ENCODE data around the gene PLPPR3.

Gene PLPPR3

DNA sequence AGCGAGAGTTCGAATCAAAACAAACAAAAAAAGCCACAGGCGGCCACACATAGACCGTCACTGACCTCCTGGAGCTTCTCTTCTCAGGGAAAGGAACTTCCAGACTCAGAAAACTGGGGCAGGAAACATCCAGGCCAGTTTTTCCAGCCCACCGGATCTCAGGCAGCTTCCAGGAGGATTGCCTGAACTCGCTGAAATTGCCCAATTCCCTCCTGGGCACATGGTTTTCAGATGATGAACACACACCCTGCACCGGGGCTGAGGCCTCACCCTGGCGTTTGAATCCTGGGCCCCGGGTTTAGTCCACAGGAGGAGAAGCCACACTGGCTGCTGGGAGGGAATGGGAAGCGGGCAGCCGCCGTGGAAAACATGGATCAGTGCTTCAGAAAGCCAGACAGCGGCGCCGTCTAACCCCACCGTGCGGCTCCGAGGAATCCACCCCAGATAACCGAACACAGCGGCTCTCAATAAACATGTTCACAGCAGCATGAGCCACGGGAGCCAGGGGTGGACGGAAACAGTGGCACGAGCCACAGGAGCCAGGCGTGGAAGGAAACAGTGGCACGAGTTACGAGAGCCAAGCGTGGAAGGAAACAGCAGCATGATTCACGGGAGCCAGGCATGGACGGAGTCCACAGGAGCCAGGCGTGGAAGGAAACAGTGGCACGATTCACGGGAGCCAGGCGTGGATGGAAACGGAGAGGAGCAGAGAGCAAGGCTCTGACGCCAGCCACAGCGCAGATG is 42.7 kb downstream of the PLPPR3 start:
- Histone ChIP-seq H3K4me3 (no peak overlapping the region), H3K27ac (no peak overlapping the region), H4K20me1 (no peaks in the 10 kb centered on the region), H3K9me3 (no peaks in the 10 kb centered on the region), H3K36me3 (no peaks in the 10 kb centered on the region), H3K9ac (no peak overlapping the region), H3K4me1 (no peaks in the 10 kb centered on the region), H3K27me3 (no peaks in the 10 kb centered on the region), H3K4me2 (no peak overlapping the region)
- TF ChIP-seq Cebpa-rat (IDR thresholded peaks at IDR 0.05) = no peak

GRCh38 chr19:776549-776948 is 45.2 kb downstream of the PLPPR3 start:
- H3K9me3 ChIP-seq = no peaks in the 10 kb centered on the region
- no peak overlapping the region for H3K27ac ChIP-seq
- H3K4me1 ChIP-seq = peaks cover 8% of the 10 kb centered on the region
- no peaks in the 10 kb centered on the region for H4K20me1 ChIP-seq
- H3K27me3 ChIP-seq = no peaks in the 10 kb centered on the region
- no peak for TF ChIP-seq Cebpa-rat (IDR thresholded peaks at IDR 0.05)
- H3K4me3 ChIP-seq = no peak overlapping the region
- no peak overlapping the region for H3K9ac ChIP-seq
- H3K36me3 ChIP-seq = no peaks in the 10 kb centered on the region
- no peak overlapping the region for H3K4me2 ChIP-seq

GRCh38 chr19:772730-773436 is 48.9 kb downstream of the PLPPR3 start:
- Histone ChIP-seq H3K36me3 (no peaks in the 10 kb centered on the region), H4K20me1 (no peaks in the 10 kb centered on the region), H3K27ac (no peak overlapping the region), H3K4me3 (no peak overlapping the region), H3K9me3 (no peaks in the 10 kb centered on the region), H3K27me3 (peaks cover 11% of the 10 kb centered on the region; the same call in 1 of the 2 replicates), H3K4me1 (peaks cover 17% of the 10 kb centered on the region), H3K4me2 (peak overlapping the region; percentile 39), H3K9ac (no peak overlapping the region)
- TF ChIP-seq Cebpa-rat (IDR thresholded peaks at IDR 0.05) = no peak

DNA sequence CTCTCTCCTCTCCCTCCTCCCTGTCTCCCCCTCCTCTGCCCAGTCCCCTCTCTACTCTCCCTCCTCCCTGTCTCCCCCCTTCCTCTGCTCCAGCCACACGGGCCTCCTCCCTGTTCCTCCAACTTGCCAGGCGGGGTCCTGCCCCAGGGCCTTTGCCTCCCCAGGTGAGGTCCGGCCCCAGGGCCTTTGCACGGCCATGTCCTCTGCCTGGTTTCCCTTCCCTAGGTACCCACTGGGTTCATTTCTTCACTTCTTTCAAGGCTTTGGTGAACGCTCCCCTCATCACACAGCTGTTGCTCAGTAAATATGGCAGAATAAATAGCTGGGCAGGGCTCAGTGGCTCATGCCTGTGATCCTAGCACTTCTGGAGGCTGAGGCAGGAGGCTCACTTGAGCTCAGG is 49.7 kb downstream of the PLPPR3 start:
- Histone ChIP-seq H3K27me3 (peaks cover 11% of the 10 kb centered on the region; the same call in 1 of the 2 replicates), H3K27ac (no peak overlapping the region), H3K4me3 (no peak overlapping the region), H3K4me1 (peaks cover 17% of the 10 kb centered on the region), H4K20me1 (no peaks in the 10 kb centered on the region), H3K9me3 (no peaks in the 10 kb centered on the region), H3K9ac (no peak overlapping the region), H3K4me2 (no peak overlapping the region), H3K36me3 (no peaks in the 10 kb centered on the region)
- TF ChIP-seq Cebpa-rat (IDR thresholded peaks at IDR 0.05) = no peak

- H4K20me1 ChIP-seq = no peaks in the 10 kb centered on the region
- no peak for TF ChIP-seq Cebpa-rat (IDR thresholded peaks at IDR 0.05)
Observed at GRCh38 chr19:771332-771785, 50.4 kb downstream of the PLPPR3 start.

GRCh38 chr19:769616-770015 is 52.1 kb downstream of the PLPPR3 start:
- no peak overlapping the region for H3K9ac ChIP-seq
- H3K27ac ChIP-seq = no peak overlapping the region
- H3K36me3 ChIP-seq = no peaks in the 10 kb centered on the region
- no peaks in the 10 kb centered on the region for H4K20me1 ChIP-seq
- no peak overlapping the region for H3K4me3 ChIP-seq
- peaks cover 17% of the 10 kb centered on the region for H3K4me1 ChIP-seq
- H3K9me3 ChIP-seq = no peaks in the 10 kb centered on the region
- TF ChIP-seq Cebpa-rat (IDR thresholded peaks at IDR 0.05) = no peak
- H3K4me2 ChIP-seq = no peak overlapping the region
- peaks cover 11% of the 10 kb centered on the region; the same call in 1 of the 2 replicates for H3K27me3 ChIP-seq

More at GRCh38 chr19:771332-771785, 50.4 kb downstream of the PLPPR3 start:
- Histone ChIP-seq H3K4me2 (no peak overlapping the region), H3K36me3 (no peaks in the 10 kb centered on the region), H3K4me1 (peaks cover 17% of the 10 kb centered on the region), H3K9me3 (no peaks in the 10 kb centered on the region), H3K27ac (no peak overlapping the region), H3K4me3 (no peak overlapping the region), H3K27me3 (peaks cover 11% of the 10 kb centered on the region; the same call in 1 of the 2 replicates), H3K9ac (no peak overlapping the region)

DNA sequence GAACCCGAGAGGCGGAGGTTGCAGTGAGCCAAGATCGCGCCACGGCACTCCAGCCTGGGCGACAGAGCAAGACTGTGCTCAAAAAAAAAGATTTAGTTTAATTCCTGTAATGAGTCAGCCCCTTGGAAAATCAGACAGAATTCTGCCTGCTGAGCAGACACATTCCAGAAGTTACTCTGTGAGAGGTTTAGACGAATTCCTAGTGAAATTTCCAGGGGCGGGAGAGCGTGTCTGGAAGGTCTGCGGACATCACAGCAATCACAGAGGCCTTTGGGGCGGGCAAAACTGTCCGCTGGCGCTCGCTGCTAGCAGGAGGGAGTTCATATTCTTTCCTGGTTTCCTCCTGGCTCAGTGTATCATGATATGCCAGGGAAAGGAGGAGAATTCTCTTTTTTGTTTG is 53.3 kb downstream of the PLPPR3 start:
- peaks cover 25% of the 10 kb centered on the region for H3K4me1 ChIP-seq
- no peaks in the 10 kb centered on the region for H3K9me3 ChIP-seq
- no peak for TF ChIP-seq Cebpa-rat (IDR thresholded peaks at IDR 0.05)
- H3K27ac ChIP-seq = no peak overlapping the region
- no peak overlapping the region for H3K9ac ChIP-seq
- H3K4me3 ChIP-seq = no peak overlapping the region
- no peaks in the 10 kb centered on the region for H3K36me3 ChIP-seq
- no peaks in the 10 kb centered on the region for H4K20me1 ChIP-seq
- H3K4me2 ChIP-seq = no peak overlapping the region
- H3K27me3 ChIP-seq = peaks cover 11% of the 10 kb centered on the region; the same call in 1 of the 2 replicates

GRCh38 chr19:765179-765738 is 56.5 kb downstream of the PLPPR3 start:
- Histone ChIP-seq H3K9me3 (peaks cover 13% of the 10 kb centered on the region), H3K9ac (no peak overlapping the region), H3K27me3 (peaks cover under 1% of the 10 kb centered on the region; the same call in 1 of the 2 replicates), H3K4me3 (no peak overlapping the region), H3K27ac (no peak overlapping the region), H3K36me3 (no peaks in the 10 kb centered on the region), H3K4me2 (no peak overlapping the region), H4K20me1 (no peaks in the 10 kb centered on the region), H3K4me1 (peaks cover 8% of the 10 kb centered on the region)
- no peak for TF ChIP-seq Cebpa-rat (IDR thresholded peaks at IDR 0.05)

DNA sequence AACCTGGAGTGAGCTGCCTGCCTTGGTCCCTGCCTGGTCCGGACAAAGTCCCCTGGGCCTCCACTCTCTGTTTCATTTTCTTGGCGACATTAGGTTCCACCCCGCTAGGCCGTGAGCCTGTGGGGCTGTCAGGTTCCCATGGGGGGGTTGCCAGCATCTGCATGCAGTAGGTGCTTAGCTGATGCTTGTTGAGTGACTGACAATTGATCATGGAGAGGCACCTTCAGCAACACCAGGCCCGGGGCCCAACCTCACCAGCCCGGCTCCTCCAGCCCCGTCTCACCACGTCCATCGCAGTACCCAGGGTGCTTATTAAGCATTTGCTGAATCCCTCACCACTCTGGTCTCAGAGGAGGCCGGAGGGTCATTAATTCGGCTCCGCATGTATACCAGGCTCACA is 57.5 kb downstream of the PLPPR3 start:
- no peak for TF ChIP-seq Cebpa-rat (IDR thresholded peaks at IDR 0.05)
- Histone ChIP-seq H3K9me3 (peaks cover 20% of the 10 kb centered on the region), H3K27ac (no peak overlapping the region), H4K20me1 (no peaks in the 10 kb centered on the region), H3K9ac (no peak overlapping the region), H3K4me3 (no peak overlapping the region), H3K4me2 (0 out of 2 replicates have a peak overlapping the region, but pooled peaks have one; percentile 21), H3K4me1 (peaks cover 8% of the 10 kb centered on the region), H3K36me3 (no peaks in the 10 kb centered on the region), H3K27me3 (no peaks in the 10 kb centered on the region)

GRCh38 chr19:763869-764268 is 57.9 kb downstream of the PLPPR3 start:
- H3K36me3 ChIP-seq = no peaks in the 10 kb centered on the region
- H3K27ac ChIP-seq = no peak overlapping the region
- no peak for TF ChIP-seq Cebpa-rat (IDR thresholded peaks at IDR 0.05)

More at GRCh38 chr19:763869-764268, 57.9 kb downstream of the PLPPR3 start:
- Histone ChIP-seq H3K4me3 (no peak overlapping the region), H4K20me1 (no peaks in the 10 kb centered on the region), H3K4me1 (peaks cover 8% of the 10 kb centered on the region), H3K4me2 (0 out of 2 replicates have a peak overlapping the region, but pooled peaks have one; percentile 21), H3K9me3 (peaks cover 24% of the 10 kb centered on the region), H3K27me3 (no peaks in the 10 kb centered on the region), H3K9ac (no peak overlapping the region)

Data from BLaER1 (cell line).